ENCODE data around the gene FUT2.
"Not testable (repeated sequence)": the region's sequence is repeated elsewhere in the genome, so short reads cannot be mapped to it uniquely, and the experiment has no call there.

The FUT2 gene

DNA sequence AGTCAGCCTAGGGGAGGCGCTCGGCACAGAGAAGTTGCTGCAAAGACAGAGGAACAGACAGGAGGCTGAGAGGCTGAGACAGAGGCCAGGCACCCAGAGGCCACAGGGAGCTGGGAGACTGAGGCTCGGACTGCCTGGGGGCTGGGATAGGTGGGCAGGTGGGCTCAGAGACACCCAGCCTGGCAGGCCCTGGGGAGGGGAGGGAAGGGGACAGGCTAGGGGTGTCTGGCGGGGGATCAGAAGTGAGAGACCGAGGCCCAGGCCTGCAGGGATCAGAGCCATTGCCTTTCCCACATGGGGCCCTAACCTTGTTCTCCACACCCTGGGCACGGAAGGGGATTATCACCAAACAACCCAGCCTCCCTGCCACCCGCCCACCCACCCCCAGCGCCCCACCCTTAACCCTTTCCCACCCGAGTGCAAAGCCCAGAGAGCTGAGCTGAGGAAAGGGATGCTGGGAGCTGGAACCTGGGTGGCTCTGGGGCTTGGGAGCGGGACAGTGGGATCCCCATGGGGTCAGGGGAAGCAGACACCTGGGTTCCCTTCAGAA is 24.2 kb upstream of the FUT2 start:
- no peak for DNase-seq

DNA sequence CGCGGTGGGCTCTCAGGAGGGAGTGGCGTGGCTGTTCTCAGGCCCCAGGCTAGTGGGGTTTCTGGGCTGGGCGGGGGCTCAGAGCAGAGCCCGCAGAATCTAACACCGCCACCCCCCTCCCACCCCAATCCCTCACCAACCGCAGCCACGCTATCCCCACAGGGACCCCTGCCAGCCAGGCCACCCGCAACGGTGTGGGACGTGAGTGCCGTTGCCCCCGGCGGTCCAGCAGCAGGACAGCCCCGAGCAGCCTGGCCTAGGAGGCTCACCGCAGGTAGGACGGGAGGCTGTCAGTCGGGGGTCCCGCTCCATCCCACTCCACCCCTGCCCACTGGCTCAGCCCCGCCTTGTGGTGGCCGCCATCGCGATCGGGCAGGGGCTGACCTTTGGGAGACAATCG is 22.8 kb upstream of the FUT2 start, which contains the start of gene NTN5:
TSS of gene NTN5 (minus strand) at position 24 of the 400 bp plus-strand sequence. CDS start 2,031 bp downstream, outside the sequence.
- no peak for DNase-seq

- no peak for DNase-seq
Measured at GRCh38 chr19:48673436-48674100, 22.2 kb upstream of the FUT2 start.

DNA sequence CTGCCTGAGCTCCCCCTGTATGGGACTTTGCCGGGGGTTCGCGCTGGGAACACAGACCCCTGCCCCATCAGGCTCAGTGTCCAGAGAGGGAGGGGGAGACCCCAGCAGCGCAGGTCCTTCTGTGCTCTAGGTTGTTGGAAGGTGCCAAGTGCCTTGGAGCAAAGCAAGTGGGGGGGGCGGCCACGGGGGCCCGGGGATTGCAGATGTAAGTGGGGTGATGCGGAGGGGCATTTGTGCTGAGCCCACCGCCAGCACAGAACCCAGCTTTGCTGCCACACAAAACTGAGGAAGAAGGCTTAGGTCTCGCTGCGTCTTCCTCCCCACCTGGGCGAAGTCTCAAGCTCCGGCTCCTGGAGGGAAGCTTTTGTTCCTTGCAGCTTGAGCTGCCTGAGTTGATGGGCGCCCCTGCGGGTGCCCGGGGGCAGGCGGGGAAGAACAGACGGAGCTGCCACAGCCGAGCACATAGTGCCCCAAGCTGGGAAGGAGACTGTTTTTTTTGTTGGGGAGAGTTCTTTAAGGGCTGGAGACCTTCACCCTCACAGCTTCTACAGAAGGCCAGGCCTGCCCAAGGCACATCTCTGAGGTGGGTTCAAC is 21.5 kb upstream of the FUT2 start:
- DNase-seq = no peak

- DNase-seq = peak; percentile 85
Measured at GRCh38 chr19:48674921-48675824, 20.6 kb upstream of the FUT2 start.

- no peak for DNase-seq
Measured at GRCh38 chr19:48676487-48676886, 19.3 kb upstream of the FUT2 start.

- DNase-seq = no peak
Measured at GRCh38 chr19:48676887-48677286, 18.9 kb upstream of the FUT2 start.

- no peak for DNase-seq
Measured at GRCh38 chr19:48678201-48678600, 17.6 kb upstream of the FUT2 start.

- DNase-seq = not testable (repeated sequence)
Measured at GRCh38 chr19:48680006-48680405, 15.8 kb upstream of the FUT2 start.

GRCh38 chr19:48680436-48681126 is 15.2 kb upstream of the FUT2 start:
- no peak for DNase-seq

- no peak for DNase-seq
Measured at GRCh38 chr19:48681127-48681470, 14.7 kb upstream of the FUT2 start.

- DNase-seq = no peak
Measured at GRCh38 chr19:48683349-48683748, 12.4 kb upstream of the FUT2 start.

DNA sequence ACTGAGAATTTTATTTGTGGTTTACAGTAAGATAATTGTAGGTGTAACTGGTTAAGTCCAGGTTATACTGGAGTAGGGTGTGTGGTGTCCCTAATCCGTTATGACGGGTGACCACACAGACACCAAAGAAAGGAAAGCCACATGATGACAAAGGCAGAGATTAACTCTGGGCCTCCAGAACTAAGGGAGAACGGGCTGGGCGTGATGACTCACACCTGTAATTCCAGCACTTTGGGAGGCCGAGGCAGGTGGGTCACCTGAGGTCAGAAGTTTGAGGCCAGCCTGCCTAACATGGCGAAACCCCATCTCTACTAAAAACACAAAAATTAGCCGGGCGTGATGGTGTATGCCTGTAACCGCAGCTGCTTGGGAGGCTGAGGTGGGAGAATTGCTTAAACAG is 10.2 kb upstream of the FUT2 start:
- no peak for DNase-seq

DNA sequence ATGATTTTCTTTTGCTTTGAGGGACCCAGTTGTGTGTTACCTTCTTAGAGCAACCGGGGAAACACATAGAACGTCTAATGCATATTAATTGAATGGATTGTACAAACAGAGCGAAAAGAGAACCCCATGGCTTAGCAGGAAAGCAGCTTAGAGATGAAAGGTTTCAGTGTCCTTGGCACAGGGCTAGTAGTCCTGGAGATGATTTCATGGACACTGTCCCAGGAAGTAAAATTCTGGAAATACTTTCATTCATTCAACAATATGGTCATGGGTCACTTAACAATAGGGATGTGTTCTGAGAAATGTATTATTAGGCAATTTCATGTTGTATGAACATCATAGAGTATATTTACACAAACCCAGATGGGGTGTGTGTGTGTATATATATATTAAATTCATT is 9.7 kb upstream of the FUT2 start:
- DNase-seq = no peak

- not testable (repeated sequence) for DNase-seq
Measured at GRCh38 chr19:48686637-48687036, 9.1 kb upstream of the FUT2 start.

DNA sequence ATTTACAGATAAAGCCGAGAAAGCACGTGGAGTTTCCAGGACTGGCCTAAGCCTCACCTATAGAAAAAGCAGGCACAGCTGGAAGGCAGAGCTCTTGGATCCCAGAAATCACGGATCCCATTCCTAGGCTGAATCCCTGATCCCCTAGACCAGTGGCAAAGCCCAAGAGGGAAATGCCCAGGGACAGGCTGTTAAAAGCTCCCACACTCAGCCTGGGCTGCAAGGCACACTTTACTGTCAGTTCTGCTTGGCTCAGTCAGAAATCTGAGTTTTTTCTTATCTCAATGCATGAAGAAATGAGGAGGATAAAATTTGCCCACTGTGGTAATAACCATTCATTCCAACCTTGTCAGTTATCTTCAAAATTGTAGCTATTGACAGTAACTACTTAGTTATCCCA is 8.0 kb upstream of the FUT2 start:
- no peak for DNase-seq

DNA sequence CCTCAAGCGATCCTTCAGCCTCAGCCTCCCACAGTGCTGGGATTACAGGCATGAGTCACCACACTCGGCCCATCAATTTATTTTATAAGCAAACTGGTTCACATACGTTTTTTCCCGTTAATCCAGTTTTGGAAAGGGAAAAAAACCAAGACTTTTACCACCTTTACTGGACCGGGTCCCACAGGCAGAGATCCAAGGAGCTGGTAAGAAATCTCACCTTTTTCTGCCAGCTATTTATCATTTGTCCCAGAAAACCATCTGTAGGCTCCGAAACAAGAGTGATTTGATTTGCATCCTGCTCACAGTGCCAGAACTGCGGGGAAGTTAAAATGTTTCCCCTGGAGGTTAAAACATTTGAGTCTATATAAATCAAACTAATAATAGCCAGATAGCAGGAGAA is 6.3 kb upstream of the FUT2 start:
- DNase-seq = no peak

DNA sequence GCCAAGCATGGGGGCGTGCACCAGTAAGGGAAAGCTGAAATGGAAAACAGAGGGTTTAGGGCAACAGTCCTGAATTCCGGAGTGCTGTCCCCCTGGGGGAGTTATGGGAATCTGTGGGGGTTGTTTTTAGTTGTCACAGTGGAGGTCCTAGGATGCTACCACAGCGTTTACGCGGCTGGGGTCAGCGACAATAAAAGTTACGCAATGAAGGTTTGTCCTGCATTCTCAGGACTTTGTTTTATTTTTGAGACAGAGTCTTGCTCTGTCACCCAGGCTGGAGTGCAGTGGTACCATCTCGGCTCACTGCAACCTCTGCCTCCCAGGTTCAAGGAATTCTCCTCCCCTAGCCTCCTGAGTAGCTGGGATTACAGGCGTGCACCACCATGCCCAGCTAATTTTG is 2.1 kb upstream of the FUT2 start:
- not testable (repeated sequence) for DNase-seq

DNA sequence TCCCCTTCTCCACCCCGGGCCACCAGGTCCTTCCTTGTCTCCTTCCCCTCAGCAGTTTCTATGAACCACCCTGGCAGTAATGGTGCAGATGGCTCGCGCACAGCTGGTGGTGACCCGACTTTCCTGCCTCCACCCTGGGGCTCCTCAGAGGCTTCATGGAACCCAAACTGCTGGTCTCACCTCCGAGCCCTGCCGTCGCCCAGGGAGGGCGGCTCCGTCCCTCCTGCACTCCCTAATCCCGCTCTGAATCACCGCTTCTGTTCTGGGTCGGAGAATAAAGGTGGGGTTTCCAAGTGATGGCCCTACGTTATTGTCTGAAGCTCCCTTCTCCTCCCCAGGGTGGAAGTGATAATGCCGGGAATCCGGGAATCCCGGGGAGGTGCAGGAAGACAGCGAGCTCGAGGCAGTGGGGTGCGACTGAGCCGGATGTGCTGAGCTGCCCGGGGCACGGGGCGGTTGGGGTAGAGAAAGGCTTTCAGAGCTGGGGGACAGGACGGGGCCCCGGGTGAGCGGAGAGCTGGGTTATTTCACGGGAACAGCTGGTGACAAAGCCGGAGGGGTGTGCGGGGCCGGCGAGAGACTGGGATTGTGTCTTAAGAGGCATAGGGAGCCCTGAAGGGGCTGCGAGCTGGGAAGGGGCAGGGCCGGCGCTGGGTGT is 711 bp downstream of the FUT2 start:
- no peak for DNase-seq

DNA sequence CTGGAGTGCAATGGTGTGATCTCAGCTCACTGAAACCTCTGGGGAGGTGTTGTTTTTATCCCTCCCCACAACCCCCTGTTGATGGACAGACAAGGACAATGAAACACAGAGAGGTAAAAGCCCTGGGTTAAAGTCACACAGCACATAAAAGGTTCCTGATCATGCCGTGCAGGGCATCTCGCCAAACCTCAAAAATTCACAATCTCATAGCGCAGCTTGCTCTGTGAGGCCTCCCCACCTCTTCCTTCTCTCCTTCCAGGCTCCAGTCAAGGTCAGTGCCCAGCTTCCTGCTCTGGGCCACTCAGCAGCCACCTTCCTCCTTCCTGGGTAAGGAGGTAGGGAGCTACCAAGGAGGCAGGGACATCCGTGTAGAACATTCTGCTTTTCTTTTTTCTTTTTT is 2.3 kb downstream of the FUT2 start:
- no peak for DNase-seq

- DNase-seq = no peak
Measured at GRCh38 chr19:48702701-48703100, 6.9 kb downstream of the FUT2 start.

DNA sequence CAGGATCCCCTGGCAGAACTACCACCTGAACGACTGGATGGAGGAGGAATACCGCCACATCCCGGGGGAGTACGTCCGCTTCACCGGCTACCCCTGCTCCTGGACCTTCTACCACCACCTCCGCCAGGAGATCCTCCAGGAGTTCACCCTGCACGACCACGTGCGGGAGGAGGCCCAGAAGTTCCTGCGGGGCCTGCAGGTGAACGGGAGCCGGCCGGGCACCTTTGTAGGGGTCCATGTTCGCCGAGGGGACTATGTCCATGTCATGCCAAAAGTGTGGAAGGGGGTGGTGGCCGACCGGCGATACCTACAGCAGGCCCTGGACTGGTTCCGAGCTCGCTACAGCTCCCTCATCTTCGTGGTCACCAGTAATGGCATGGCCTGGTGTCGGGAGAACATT is 7.5 kb downstream of the FUT2 start:
- no peak for DNase-seq

DNA sequence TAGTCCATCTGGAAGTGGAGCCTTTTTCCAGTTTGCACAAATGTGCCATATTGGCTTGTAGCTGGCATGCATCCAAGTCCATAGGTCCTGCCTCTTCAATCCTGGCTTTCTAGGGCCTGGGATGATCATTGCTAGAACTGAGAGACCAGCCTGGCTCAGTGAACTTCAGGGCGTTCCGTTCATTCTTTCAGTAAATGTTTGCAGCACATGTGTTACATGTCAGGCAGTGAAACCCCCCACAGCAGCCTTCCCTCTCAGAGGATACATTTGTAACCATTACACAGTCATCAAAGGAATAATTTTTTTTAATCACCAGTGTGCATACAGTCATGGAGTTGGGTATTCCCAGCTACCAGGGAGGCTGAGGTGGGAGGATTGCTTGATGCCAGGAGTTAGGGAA is 9.7 kb downstream of the FUT2 start:
- peak; percentile 10 for DNase-seq

Measured in NCI-H510A treated with DMSO at 0.1 percent for 48 hours (cell line).